ENCODE data around the gene AGAP6.
"Not testable (repeated sequence)": the region's sequence is repeated elsewhere in the genome, so short reads cannot be mapped to it uniquely, and the experiment has no call there.

The AGAP6 gene

GRCh38 chr10:49988376-49988775 is at the start of gene AGAP6:
TSS of gene AGAP6 (plus strand) at chr10:49988406. CDS start at chr10:49988716, 310 bp downstream.
- not testable (repeated sequence) for TF ChIP-seq GATA2, GATA3 (IDR thresholded peaks at IDR 0.05; ENCODE audit: low read depth, low read length)

- TF ChIP-seq GATA2, GATA3 (IDR thresholded peaks at IDR 0.05; ENCODE audit: low read depth, low read length): not testable (repeated sequence)
Observed at GRCh38 chr10:49941447-49942338, 46.5 kb upstream of the AGAP6 start, which contains the start of the genes PARG and TIMM23B. TSS of gene PARG (minus strand) at chr10:49942027. CDS start at chr10:49941725, 302 bp downstream. TSS of gene TIMM23B (plus strand) at chr10:49942053. CDS start at chr10:49942195, 142 bp downstream.

- TF ChIP-seq GATA2 (IDR thresholded peaks at IDR 0.05; ENCODE audit: low read depth, low read length) = no peak
- TF ChIP-seq GATA3 (IDR thresholded peaks at IDR 0.05; ENCODE audit: low read depth, low read length) = no peak
Observed at GRCh38 chr10:50021646-50022045, 33.4 kb downstream of the AGAP6 start.

GRCh38 chr10:50025627-50026026 is 37.4 kb downstream of the AGAP6 start:
- no peak for TF ChIP-seq GATA2 (IDR thresholded peaks at IDR 0.05; ENCODE audit: low read depth, low read length)
- no peak for TF ChIP-seq GATA3 (IDR thresholded peaks at IDR 0.05; ENCODE audit: low read depth, low read length)

GRCh38 chr10:50027195-50027594 is 39.0 kb downstream of the AGAP6 start:
- no peak for TF ChIP-seq GATA3 (IDR thresholded peaks at IDR 0.05; ENCODE audit: low read depth, low read length)
- no peak for TF ChIP-seq GATA2 (IDR thresholded peaks at IDR 0.05; ENCODE audit: low read depth, low read length)

GRCh38 chr10:50033481-50033880 is 45.3 kb downstream of the AGAP6 start:
- TF ChIP-seq GATA2 (IDR thresholded peaks at IDR 0.05; ENCODE audit: low read depth, low read length) (no peak), GATA3 (IDR thresholded peaks at IDR 0.05; ENCODE audit: low read depth, low read length) (no peak)

- TF ChIP-seq GATA3 (IDR thresholded peaks at IDR 0.05; ENCODE audit: low read depth, low read length) = no peak
- no peak for TF ChIP-seq GATA2 (IDR thresholded peaks at IDR 0.05; ENCODE audit: low read depth, low read length)
Observed at GRCh38 chr10:50044941-50045664, 56.9 kb downstream of the AGAP6 start.
